K562 (cell line): ENCODE measurements around the gene SV2A. TPM values are rescaled to one million over a fixed set of nuclear protein-coding genes. Genes with fewer than 3 reads are reported as not detected.

ENCODE experiments used
- CBX1 ChIP-seq: sonication (generic); IDR thresholded peaks from 2 replicates; pipeline ENCODE4 v1.6.1; 2016; ENCODE audit warnings: antibody characterized with exemption, low read depth, mild to moderate bottlenecking
- ETV5 ChIP-seq: sonication (generic); formaldehyde crosslinking; IDR thresholded peaks from 2 replicates; pipeline ENCODE4 v1.4.0; 2020; ENCODE audit warnings: low read depth, mild to moderate bottlenecking, missing genetic modification reagents
- FOXA3 ChIP-seq, 2 experiments: fragments of 450-650 bp in 1 of 2; sonication (generic) in 1 of 2; formaldehyde crosslinking; IDR thresholded peaks in 1 of 2; conservative IDR thresholded peaks in 1 of 2; 2 replicates each; pipeline versions ENCODE4 v1.4.0 to v1.8.0; 2020 to 2022; ENCODE audit warnings: mild to moderate bottlenecking in 2 of 2, missing genetic modification reagents in 1 of 2
- HMG20A ChIP-seq: fragments of 450-650 bp; formaldehyde crosslinking; conservative IDR thresholded peaks from 2 replicates; pipeline ENCODE4 v1.4.0; 2020; ENCODE audit warnings: mild to moderate bottlenecking, mixed read lengths
- NFE2L1 ChIP-seq: fragments of 450-650 bp; IDR thresholded peaks from 2 replicates; pipeline ENCODE4 v1.6.1; 2016; ENCODE audit warnings: missing genetic modification characterization, low read depth, mild to moderate bottlenecking, missing compliant biosample characterization, moderate library complexity, borderline replicate concordance
- NR2C2 ChIP-seq, 2 experiments: fragments of 200-800 bp in 1 of 2; sonication (Bioruptor generic) in 1 of 2; sonication (generic) in 1 of 2; formaldehyde crosslinking in 1 of 2; IDR thresholded peaks; 2 replicates each; pipeline versions ENCODE4 v1.6.1 to v1.8.0; 2016 to 2022; ENCODE audit warnings: mild to moderate bottlenecking in 1 of 2, missing compliant biosample characterization in 1 of 2, missing genetic modification characterization in 1 of 2, missing genetic modification reagents in 1 of 2
- SMARCB1 ChIP-seq: IDR thresholded peaks from 2 replicates; pipeline ENCODE4 v1.6.1; 2011; ENCODE audit warnings: improper control_type of control experiment, low read depth; ENCODE audit not compliant: insufficient read length
- SNIP1 ChIP-seq: fragments of 450-650 bp; IDR thresholded peaks from 2 replicates; pipeline ENCODE4 v1.7.1; 2017; ENCODE audit warnings: low read depth, mild to moderate bottlenecking
- ZC3H11A ChIP-seq: IDR thresholded peaks from 2 replicates; pipeline ENCODE4 v1.6.1; 2012; ENCODE audit warnings: low read depth, low read length, improper control_type of control experiment
- ZNF165 ChIP-seq: fragments of 250-450 bp; sonication (Bioruptor Pico); IDR thresholded peaks from 2 replicates; pipeline ENCODE4 v1.4.0; 2020; ENCODE audit warnings: borderline replicate concordance
- ZNF212 ChIP-seq: fragments of 450-650 bp; formaldehyde crosslinking; IDR thresholded peaks from 2 replicates; pipeline ENCODE4 v1.4.0; 2020; ENCODE audit warnings: mild to moderate bottlenecking
- ZNF75A ChIP-seq: fragments of 450-650 bp; formaldehyde crosslinking; IDR thresholded peaks from 2 replicates; pipeline ENCODE4 v1.4.0; 2020; ENCODE audit warnings: mild to moderate bottlenecking
- polyA plus RNA-seq, 8 experiments: library from polyadenylated mRNA; depleted of rRNA in 4 of 8; stranded (reverse) in 5 of 8; unstranded in 3 of 8; fragments of >200 nt; fragmentation: Nextera tagmentation in 2 of 8; fragmentation: Illumina TruSeq in 1 of 8; extraction: Ambion mirVana in 2 of 8; extraction: Trizol in 1 of 8; gene quantifications; 2 replicates each; pipeline versions ENCODE4 v1.2.1 to v1.2.3, GENCODE V29; 2011 to 2014; ENCODE audit warnings: inconsistent platforms in 1 of 8, missing spikeins in 1 of 8
- total RNA-seq, 7 experiments: library from RNA; depleted of rRNA in 6 of 7; stranded (reverse); fragments of >200 nt in 6 of 7; fragmentation: Illumina TruSeq in 2 of 7; extraction: Trizol in 2 of 7; gene quantifications; 2 replicates each; pipeline versions ENCODE4 v1.2.1 to v1.2.3, GENCODE V29; 2011 to 2021; ENCODE audit warnings: low replicate concordance in 1 of 7
- TF ChIP-seq, protein P1 (sequence below): fragments of 250-450 bp; sonication (Bioruptor Pico); IDR thresholded peaks from 2 replicates; pipeline ENCODE4 v1.8.0; 2022; ENCODE audit warnings: inconsistent platforms, mild to moderate bottlenecking, moderate library complexity, borderline replicate concordance
- TF ChIP-seq, protein P2 (sequence below): sonication (generic); formaldehyde crosslinking; IDR thresholded peaks from 2 replicates; pipeline ENCODE4 v1.8.0; 2022; ENCODE audit warnings: mild to moderate bottlenecking, missing genetic modification reagents
- TF ChIP-seq, protein P3 (sequence below), 2 experiments: fragments of 450-650 bp in 1 of 2; IDR thresholded peaks; 2 replicates each; pipeline ENCODE4 v1.6.1; 2011 to 2017; ENCODE audit warnings: low read depth in 2 of 2, antibody characterized with exemption in 1 of 2, borderline replicate concordance in 1 of 2, low read length in 1 of 2, mild to moderate bottlenecking in 1 of 2, mixed read lengths in 1 of 2; ENCODE audit not compliant: control insufficient read depth in 1 of 2
- TF ChIP-seq, protein P4 (sequence below): sonication (generic); formaldehyde crosslinking; IDR thresholded peaks from 2 replicates; pipeline ENCODE4 v1.8.0; 2022; ENCODE audit warnings: mild to moderate bottlenecking, low read depth, missing genetic modification reagents

Gene SV2A
- total and polyA plus RNA-seq, 9 of the 15 experiments (the other 6 are each of a cell fraction or from before 2014, with no cell fraction given), result 0.07 to 0.22 (median 0.11) TPM; not detected in 1

DNA sequence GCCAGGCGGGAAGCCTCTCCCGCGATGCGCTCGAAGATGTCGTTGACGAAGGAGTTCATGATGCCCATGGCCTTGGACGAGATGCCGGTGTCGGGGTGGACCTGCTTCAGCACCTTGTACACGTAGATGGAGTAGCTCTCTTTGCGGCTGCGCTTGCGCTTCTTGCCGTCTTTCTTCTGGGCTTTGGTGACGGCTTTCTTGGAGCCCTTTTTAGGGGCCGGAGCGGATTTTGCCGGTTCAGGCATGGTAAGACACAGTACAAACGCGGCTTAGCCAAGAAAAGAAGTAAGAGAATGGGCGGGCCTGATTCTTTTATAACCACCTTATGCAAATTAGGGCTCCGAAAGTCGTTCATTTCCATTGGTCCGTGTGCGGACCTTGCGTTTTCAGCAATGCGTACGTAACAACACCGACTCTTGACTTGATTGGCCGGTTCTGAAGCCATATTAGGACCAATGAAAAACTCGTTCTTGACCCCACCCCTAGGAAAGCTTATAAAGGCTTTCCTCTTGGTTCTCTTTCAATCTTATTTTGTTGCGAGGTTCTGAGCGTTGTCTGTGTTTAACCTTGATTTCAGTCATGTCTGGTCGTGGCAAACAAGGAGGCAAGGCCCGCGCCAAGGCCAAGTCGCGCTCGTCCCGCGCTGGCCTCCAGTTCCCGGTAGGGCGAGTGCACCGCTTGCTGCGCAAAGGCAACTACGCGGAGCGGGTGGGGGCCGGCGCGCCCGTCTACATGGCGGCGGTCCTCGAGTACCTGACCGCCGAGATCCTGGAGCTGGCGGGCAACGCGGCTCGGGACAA, 31.0 kb downstream of the SV2A start (continued):
- no peak; the same call in 1 of the 2 replicates for TF ChIP-seq ZNF165 (CRISPR knock-in tag)
- no peak for TF ChIP-seq ZC3H11A
- no peak for TF ChIP-seq NFE2L1 (tag)
- no peak for TF ChIP-seq SMARCB1
- peak; percentile 77 for TF ChIP-seq NR2C2 (CRISPR knock-in tag; IDR thresholded peaks at IDR 0.05)
- no peak for TF ChIP-seq NR2C2 (tag; IDR thresholded peaks at IDR 0.05)
- TF ChIP-seq HMG20A (CRISPR knock-in tag), result no peak
- TF ChIP-seq CBX1, result peak; percentile 99
- TF ChIP-seq FOXA3 (CRISPR knock-in tag; conservative IDR thresholded peaks at IDR 0.05 in 1 of 2, IDR thresholded peaks at IDR 0.05 in 1 of 2), result peak in 1 of 2 experiments; percentile 72; a peak in 1 of 4 replicates
- no peak for TF ChIP-seq ZNF212 (CRISPR knock-in tag)
- no peak for TF ChIP-seq SNIP1
- peak; percentile 26 for TF ChIP-seq ETV5 (CRISPR knock-in tag)
- TF ChIP-seq, protein P1, sequence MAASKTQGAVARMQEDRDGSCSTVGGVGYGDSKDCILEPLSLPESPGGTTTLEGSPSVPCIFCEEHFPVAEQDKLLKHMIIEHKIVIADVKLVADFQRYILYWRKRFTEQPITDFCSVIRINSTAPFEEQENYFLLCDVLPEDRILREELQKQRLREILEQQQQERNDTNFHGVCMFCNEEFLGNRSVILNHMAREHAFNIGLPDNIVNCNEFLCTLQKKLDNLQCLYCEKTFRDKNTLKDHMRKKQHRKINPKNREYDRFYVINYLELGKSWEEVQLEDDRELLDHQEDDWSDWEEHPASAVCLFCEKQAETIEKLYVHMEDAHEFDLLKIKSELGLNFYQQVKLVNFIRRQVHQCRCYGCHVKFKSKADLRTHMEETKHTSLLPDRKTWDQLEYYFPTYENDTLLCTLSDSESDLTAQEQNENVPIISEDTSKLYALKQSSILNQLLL (CRISPR knock-in tag), result no peak
- TF ChIP-seq, protein P2, sequence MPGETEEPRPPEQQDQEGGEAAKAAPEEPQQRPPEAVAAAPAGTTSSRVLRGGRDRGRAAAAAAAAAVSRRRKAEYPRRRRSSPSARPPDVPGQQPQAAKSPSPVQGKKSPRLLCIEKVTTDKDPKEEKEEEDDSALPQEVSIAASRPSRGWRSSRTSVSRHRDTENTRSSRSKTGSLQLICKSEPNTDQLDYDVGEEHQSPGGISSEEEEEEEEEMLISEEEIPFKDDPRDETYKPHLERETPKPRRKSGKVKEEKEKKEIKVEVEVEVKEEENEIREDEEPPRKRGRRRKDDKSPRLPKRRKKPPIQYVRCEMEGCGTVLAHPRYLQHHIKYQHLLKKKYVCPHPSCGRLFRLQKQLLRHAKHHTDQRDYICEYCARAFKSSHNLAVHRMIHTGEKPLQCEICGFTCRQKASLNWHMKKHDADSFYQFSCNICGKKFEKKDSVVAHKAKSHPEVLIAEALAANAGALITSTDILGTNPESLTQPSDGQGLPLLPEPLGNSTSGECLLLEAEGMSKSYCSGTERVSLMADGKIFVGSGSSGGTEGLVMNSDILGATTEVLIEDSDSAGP (CRISPR knock-in tag), result peak; percentile 67; the same call in 1 of the 2 replicates
- 0 out of 2 replicates have a peak, but pooled peaks have one; percentile 12 for TF ChIP-seq ZNF75A (CRISPR knock-in tag)
- TF ChIP-seq, protein P3, sequence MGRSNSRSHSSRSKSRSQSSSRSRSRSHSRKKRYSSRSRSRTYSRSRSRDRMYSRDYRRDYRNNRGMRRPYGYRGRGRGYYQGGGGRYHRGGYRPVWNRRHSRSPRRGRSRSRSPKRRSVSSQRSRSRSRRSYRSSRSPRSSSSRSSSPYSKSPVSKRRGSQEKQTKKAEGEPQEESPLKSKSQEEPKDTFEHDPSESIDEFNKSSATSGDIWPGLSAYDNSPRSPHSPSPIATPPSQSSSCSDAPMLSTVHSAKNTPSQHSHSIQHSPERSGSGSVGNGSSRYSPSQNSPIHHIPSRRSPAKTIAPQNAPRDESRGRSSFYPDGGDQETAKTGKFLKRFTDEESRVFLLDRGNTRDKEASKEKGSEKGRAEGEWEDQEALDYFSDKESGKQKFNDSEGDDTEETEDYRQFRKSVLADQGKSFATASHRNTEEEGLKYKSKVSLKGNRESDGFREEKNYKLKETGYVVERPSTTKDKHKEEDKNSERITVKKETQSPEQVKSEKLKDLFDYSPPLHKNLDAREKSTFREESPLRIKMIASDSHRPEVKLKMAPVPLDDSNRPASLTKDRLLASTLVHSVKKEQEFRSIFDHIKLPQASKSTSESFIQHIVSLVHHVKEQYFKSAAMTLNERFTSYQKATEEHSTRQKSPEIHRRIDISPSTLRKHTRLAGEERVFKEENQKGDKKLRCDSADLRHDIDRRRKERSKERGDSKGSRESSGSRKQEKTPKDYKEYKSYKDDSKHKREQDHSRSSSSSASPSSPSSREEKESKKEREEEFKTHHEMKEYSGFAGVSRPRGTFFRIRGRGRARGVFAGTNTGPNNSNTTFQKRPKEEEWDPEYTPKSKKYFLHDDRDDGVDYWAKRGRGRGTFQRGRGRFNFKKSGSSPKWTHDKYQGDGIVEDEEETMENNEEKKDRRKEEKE (IDR thresholded peaks at IDR 0.05; ENCODE audit: borderline replicate concordance in 1 of 2, control insufficient read depth in 1 of 2, low read depth in 2 of 2, low read length in 1 of 2), result peak; percentile 75 to 94; a peak in 3 of 4 replicates
- TF ChIP-seq, protein P4, sequence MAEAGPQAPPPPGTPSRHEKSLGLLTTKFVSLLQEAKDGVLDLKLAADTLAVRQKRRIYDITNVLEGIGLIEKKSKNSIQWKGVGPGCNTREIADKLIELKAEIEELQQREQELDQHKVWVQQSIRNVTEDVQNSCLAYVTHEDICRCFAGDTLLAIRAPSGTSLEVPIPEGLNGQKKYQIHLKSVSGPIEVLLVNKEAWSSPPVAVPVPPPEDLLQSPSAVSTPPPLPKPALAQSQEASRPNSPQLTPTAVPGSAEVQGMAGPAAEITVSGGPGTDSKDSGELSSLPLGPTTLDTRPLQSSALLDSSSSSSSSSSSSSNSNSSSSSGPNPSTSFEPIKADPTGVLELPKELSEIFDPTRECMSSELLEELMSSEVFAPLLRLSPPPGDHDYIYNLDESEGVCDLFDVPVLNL, result peak; percentile 84; the same call in 1 of the 2 replicates
